HepG2 (cell line): ENCODE data around the gene PCSK7. TPM values are rescaled to one million over a fixed set of nuclear protein-coding genes. Genes with fewer than 3 reads are reported as not detected.

Experiments
- AHDC1 ChIP-seq: sonication (generic); formaldehyde crosslinking; IDR thresholded peaks from 2 replicates; pipeline ENCODE4 v1.5.1; 2020; ENCODE audit warnings: mild to moderate bottlenecking, missing genetic modification reagents, borderline replicate concordance
- ATAD3A ChIP-seq: sonication (generic); formaldehyde crosslinking; IDR thresholded peaks from 2 replicates; pipeline ENCODE4 v1.4.0; 2020; ENCODE audit warnings: missing genetic modification reagents
- DPF2 ChIP-seq: sonication (generic); formaldehyde crosslinking; IDR thresholded peaks from 2 replicates; pipeline ENCODE4 v1.4.0; 2020; ENCODE audit warnings: mild to moderate bottlenecking, low read depth, missing genetic modification reagents, borderline replicate concordance
- JDP2 ChIP-seq: sonication (generic); formaldehyde crosslinking; IDR thresholded peaks from 2 replicates; pipeline ENCODE4 v1.8.1; 2022; ENCODE audit warnings: missing genetic modification reagents, borderline replicate concordance
- TBL1XR1 ChIP-seq: fragments of 150-350 bp; IDR thresholded peaks from 2 replicates; pipeline ENCODE4 v1.6.1; 2014; ENCODE audit warnings: borderline replicate concordance, low read length; ENCODE audit not compliant: partially characterized antibody
- ZC3H13 ChIP-seq: sonication (generic); formaldehyde crosslinking; IDR thresholded peaks from 2 replicates; pipeline ENCODE4 v1.8.1; 2023; ENCODE audit warnings: mild to moderate bottlenecking, missing genetic modification reagents, moderate library complexity
- ZNF746 ChIP-seq: sonication (generic); formaldehyde crosslinking; IDR thresholded peaks from 2 replicates; pipeline ENCODE4 v1.8.0; 2022; ENCODE audit warnings: mild to moderate bottlenecking, missing genetic modification reagents
- polyA plus RNA-seq, 8 experiments: library from polyadenylated mRNA; depleted of rRNA in 3 of 8; stranded (reverse) in 7 of 8; unstranded in 1 of 8; fragments of >200 nt; fragmentation: Illumina TruSeq in 4 of 8; extraction: Trizol in 4 of 8; gene quantifications; 2 replicates each; pipeline versions ENCODE4 v1.2.1 to v1.2.3, GENCODE V29; 2011 to 2016; ENCODE audit warnings: low read depth in 4 of 8, missing spikeins in 1 of 8, mixed read lengths in 1 of 8; ENCODE audit not compliant: insufficient read depth in 1 of 8
- total RNA-seq, 5 experiments: library from RNA; depleted of rRNA; stranded (reverse); fragments of >200 nt; fragmentation: Illumina TruSeq; extraction: Trizol; gene quantifications; 2 replicates each; pipeline ENCODE4 v1.2.3, GENCODE V29; 2016; ENCODE audit warnings: low read depth in 1 of 5
- TF ChIP-seq, protein P1 (sequence below): sonication (generic); formaldehyde crosslinking; IDR thresholded peaks from 2 replicates; pipeline ENCODE4 v1.4.0; 2020; ENCODE audit warnings: missing genetic modification reagents
- TF ChIP-seq, protein P2 (sequence below): sonication (generic); formaldehyde crosslinking; IDR thresholded peaks from 2 replicates; pipeline ENCODE4 v1.4.0; 2020; ENCODE audit warnings: mild to moderate bottlenecking, missing genetic modification reagents
- TF ChIP-seq, protein P3 (sequence below): sonication (generic); formaldehyde crosslinking; IDR thresholded peaks from 2 replicates; pipeline ENCODE4 v1.4.0; 2020; ENCODE audit warnings: low read depth, mild to moderate bottlenecking, missing genetic modification reagents
- TF ChIP-seq, protein P4 (sequence below): sonication (generic); formaldehyde crosslinking; IDR thresholded peaks from 2 replicates; pipeline ENCODE4 v1.4.0; 2020; ENCODE audit warnings: mild to moderate bottlenecking, missing genetic modification reagents

The PCSK7 gene
- total and polyA plus RNA-seq, 2 of the 13 experiments (the other 11 are each of a cell fraction or from before 2014, with no cell fraction given) = 13.4 to 13.8 TPM

DNA sequence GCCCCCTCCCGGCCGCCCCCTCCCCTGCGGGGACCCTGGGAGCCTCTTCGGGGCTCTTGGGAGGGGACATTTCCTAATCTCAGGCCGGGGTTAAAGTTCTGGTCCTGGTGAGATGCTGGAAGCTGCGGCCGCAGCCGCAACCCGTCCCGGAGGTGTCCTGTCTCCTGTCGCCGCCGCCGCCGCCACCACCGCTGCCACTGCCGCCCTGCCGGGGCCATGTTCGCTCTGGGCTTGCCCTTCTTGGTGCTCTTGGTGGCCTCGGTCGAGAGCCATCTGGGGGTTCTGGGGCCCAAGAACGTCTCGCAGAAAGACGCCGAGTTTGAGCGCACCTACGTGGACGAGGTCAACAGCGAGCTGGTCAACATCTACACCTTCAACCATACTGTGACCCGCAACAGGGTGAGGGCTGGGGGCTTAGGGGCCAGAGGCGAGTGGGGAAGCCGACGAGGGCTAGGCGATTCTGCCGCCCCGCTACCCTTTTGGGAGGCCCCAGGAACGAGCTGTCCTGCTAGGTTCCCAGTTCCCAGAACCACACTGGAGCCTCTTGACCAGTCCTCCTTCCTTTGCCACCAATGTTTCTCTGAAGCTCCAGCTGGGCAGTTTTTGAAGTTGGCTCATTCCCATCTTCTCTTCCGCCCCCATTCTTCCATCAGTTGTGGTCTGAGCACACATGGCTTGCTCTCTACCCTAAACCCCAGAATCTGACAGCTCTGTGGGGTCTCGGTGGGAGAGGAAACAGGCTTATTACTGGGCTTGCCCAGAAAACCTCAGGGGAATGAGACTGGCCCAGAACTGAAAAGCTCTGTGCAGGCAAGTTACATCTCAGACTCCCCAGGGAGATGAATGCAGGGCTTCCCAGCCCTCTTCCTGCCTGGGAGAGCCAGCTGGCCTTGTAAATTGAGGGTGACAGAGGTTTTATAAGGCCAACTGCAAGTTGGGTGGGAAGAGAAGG is 52.5 kb downstream of the PCSK7 start (continued):
- TF ChIP-seq, protein P1, sequence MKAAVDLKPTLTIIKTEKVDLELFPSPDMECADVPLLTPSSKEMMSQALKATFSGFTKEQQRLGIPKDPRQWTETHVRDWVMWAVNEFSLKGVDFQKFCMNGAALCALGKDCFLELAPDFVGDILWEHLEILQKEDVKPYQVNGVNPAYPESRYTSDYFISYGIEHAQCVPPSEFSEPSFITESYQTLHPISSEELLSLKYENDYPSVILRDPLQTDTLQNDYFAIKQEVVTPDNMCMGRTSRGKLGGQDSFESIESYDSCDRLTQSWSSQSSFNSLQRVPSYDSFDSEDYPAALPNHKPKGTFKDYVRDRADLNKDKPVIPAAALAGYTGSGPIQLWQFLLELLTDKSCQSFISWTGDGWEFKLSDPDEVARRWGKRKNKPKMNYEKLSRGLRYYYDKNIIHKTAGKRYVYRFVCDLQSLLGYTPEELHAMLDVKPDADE = no peak
- no peak for TF ChIP-seq ZNF746 (CRISPR knock-in tag)
- TF ChIP-seq JDP2 = no peak
- no peak for TF ChIP-seq AHDC1 (CRISPR knock-in tag)
- TF ChIP-seq, protein P2, sequence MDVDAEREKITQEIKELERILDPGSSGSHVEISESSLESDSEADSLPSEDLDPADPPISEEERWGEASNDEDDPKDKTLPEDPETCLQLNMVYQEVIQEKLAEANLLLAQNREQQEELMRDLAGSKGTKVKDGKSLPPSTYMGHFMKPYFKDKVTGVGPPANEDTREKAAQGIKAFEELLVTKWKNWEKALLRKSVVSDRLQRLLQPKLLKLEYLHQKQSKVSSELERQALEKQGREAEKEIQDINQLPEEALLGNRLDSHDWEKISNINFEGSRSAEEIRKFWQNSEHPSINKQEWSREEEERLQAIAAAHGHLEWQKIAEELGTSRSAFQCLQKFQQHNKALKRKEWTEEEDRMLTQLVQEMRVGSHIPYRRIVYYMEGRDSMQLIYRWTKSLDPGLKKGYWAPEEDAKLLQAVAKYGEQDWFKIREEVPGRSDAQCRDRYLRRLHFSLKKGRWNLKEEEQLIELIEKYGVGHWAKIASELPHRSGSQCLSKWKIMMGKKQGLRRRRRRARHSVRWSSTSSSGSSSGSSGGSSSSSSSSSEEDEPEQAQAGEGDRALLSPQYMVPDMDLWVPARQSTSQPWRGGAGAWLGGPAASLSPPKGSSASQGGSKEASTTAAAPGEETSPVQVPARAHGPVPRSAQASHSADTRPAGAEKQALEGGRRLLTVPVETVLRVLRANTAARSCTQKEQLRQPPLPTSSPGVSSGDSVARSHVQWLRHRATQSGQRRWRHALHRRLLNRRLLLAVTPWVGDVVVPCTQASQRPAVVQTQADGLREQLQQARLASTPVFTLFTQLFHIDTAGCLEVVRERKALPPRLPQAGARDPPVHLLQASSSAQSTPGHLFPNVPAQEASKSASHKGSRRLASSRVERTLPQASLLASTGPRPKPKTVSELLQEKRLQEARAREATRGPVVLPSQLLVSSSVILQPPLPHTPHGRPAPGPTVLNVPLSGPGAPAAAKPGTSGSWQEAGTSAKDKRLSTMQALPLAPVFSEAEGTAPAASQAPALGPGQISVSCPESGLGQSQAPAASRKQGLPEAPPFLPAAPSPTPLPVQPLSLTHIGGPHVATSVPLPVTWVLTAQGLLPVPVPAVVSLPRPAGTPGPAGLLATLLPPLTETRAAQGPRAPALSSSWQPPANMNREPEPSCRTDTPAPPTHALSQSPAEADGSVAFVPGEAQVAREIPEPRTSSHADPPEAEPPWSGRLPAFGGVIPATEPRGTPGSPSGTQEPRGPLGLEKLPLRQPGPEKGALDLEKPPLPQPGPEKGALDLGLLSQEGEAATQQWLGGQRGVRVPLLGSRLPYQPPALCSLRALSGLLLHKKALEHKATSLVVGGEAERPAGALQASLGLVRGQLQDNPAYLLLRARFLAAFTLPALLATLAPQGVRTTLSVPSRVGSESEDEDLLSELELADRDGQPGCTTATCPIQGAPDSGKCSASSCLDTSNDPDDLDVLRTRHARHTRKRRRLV (CRISPR knock-in tag) = no peak
- no peak for TF ChIP-seq ATAD3A
- no peak for TF ChIP-seq DPF2 (CRISPR knock-in tag)
- TF ChIP-seq, protein P3, sequence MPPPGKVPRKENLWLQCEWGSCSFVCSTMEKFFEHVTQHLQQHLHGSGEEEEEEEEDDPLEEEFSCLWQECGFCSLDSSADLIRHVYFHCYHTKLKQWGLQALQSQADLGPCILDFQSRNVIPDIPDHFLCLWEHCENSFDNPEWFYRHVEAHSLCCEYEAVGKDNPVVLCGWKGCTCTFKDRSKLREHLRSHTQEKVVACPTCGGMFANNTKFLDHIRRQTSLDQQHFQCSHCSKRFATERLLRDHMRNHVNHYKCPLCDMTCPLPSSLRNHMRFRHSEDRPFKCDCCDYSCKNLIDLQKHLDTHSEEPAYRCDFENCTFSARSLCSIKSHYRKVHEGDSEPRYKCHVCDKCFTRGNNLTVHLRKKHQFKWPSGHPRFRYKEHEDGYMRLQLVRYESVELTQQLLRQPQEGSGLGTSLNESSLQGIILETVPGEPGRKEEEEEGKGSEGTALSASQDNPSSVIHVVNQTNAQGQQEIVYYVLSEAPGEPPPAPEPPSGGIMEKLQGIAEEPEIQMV (CRISPR knock-in tag) = no peak
- TF ChIP-seq TBL1XR1 = no peak
- no peak for TF ChIP-seq ZC3H13
- TF ChIP-seq, protein P4, sequence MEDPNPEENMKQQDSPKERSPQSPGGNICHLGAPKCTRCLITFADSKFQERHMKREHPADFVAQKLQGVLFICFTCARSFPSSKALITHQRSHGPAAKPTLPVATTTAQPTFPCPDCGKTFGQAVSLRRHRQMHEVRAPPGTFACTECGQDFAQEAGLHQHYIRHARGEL (CRISPR knock-in tag) = no peak
